ENCODE data around the gene STON1. TPM values are rescaled to one million over a fixed set of nuclear protein-coding genes. Genes with fewer than 3 reads are reported as not detected.

Gene STON1
- polyA plus RNA-seq, 1 donor from 2014 or later, result 2.8 TPM

GRCh38 chr2:48567671-48568070 is 37.7 kb downstream of the STON1 start:
- H3K27me3 ChIP-seq (ENCODE audit: insufficient read depth, low read depth, low read length), result no peaks in the 10 kb centered on the region
- no peaks in the 10 kb centered on the region for H3K36me3 ChIP-seq (ENCODE audit: insufficient read depth, low read length)
- H3K9ac ChIP-seq (ENCODE audit: low read length), result no peak overlapping the region
- no peak overlapping the region for H3K4me2 ChIP-seq (ENCODE audit: low read length)
- no peaks in the 10 kb centered on the region for H3K79me2 ChIP-seq (replicated peaks; ENCODE audit: insufficient read depth, low read length)
- H3F3A ChIP-seq (ENCODE audit: insufficient read depth, low read length, poor library complexity, severe bottlenecking), result no peaks in the 10 kb centered on the region
- no peaks in the 10 kb centered on the region for H3K9me3 ChIP-seq (ENCODE audit: low read length)
- H4K20me1 ChIP-seq (ENCODE audit: insufficient read depth), result no peaks in the 10 kb centered on the region
- H2AFZ ChIP-seq (ENCODE audit: low read depth, low read length), result no peak overlapping the region
- H3K27ac ChIP-seq (ENCODE audit: low read length), result no peak overlapping the region
- no peak overlapping the region for H3K4me3 ChIP-seq (ENCODE audit: low read length)
- H3K9me2 ChIP-seq (ENCODE audit: insufficient read depth, low read length), result no peaks in the 10 kb centered on the region
- no peak for TF ChIP-seq REST (IDR thresholded peaks at IDR 0.05; ENCODE audit: borderline replicate concordance)

- no peak overlapping the region for H3K9ac ChIP-seq (ENCODE audit: low read length)
- no peak overlapping the region for H3K4me2 ChIP-seq (ENCODE audit: low read length)
These were observed 38.6 kb downstream of the STON1 start for GRCh38 chr2:48568547-48568946.

More at GRCh38 chr2:48568547-48568946, 38.6 kb downstream of the STON1 start:
- H3F3A ChIP-seq (ENCODE audit: insufficient read depth, low read length, poor library complexity, severe bottlenecking), result no peaks in the 10 kb centered on the region
- no peaks in the 10 kb centered on the region for H3K79me2 ChIP-seq (replicated peaks; ENCODE audit: insufficient read depth, low read length)
- H3K9me2 ChIP-seq (ENCODE audit: insufficient read depth, low read length), result no peaks in the 10 kb centered on the region
- no peaks in the 10 kb centered on the region for H3K36me3 ChIP-seq (ENCODE audit: insufficient read depth, low read length)
- TF ChIP-seq CTCF (IDR thresholded peaks at IDR 0.05; ENCODE audit: poor library complexity, severe bottlenecking) (no peak), RAD21 (conservative IDR thresholded peaks at IDR 0.05) (no peak), EZH2 (IDR thresholded peaks at IDR 0.05; ENCODE audit: borderline replicate concordance, insufficient read depth, low read length, poor library complexity, severe bottlenecking) (no peak), REST (IDR thresholded peaks at IDR 0.05; ENCODE audit: borderline replicate concordance) (no peak), TAF1 (IDR thresholded peaks at IDR 0.05; ENCODE audit: low read depth) (no peak), EP300 (conservative IDR thresholded peaks at IDR 0.05; ENCODE audit: poor library complexity, severe bottlenecking) (no peak), MXI1 (conservative IDR thresholded peaks at IDR 0.05; ENCODE audit: poor library complexity, severe bottlenecking) (no peak), SMC3 (conservative IDR thresholded peaks at IDR 0.05; ENCODE audit: poor library complexity) (no peak), POLR2AphosphoS5 (IDR thresholded peaks at IDR 0.05) (no peak)
- no peaks in the 10 kb centered on the region for H4K20me1 ChIP-seq (ENCODE audit: insufficient read depth)
- no peak overlapping the region for H3K4me3 ChIP-seq (ENCODE audit: low read length)
- no peaks in the 10 kb centered on the region for H3K27me3 ChIP-seq (ENCODE audit: insufficient read depth, low read depth, low read length)
- H3K27ac ChIP-seq (ENCODE audit: low read length), result no peak overlapping the region
- H2AFZ ChIP-seq (ENCODE audit: low read depth, low read length), result no peak overlapping the region
- no peaks in the 10 kb centered on the region for H3K9me3 ChIP-seq (ENCODE audit: low read length)

Measured in neural cell (in vitro differentiated cells).